Upper lobe of left lung (tissue), 4 donors: ENCODE data around the gene SLC25A26.

Experiments
- CTCF ChIP-seq, 6 experiments: fragments of 450-650 bp in 4 of 6; fragments of 200-600 bp in 2 of 6; sonication (generic) in 2 of 6; IDR thresholded peaks; one replicate each; pipeline ENCODE4 v1.5.1; 2016 to 2019; ENCODE audit warnings: antibody characterized with exemption in 6 of 6
- EP300 ChIP-seq, 4 donors: sonication (generic); formaldehyde crosslinking; IDR thresholded peaks; one replicate each; pipeline ENCODE4 v1.5.1; 2017; ENCODE audit warnings: antibody characterized with exemption in 4 of 4, control low read depth in 2 of 4
- POLR2A ChIP-seq, 4 donors: fragments of 450-650 bp; IDR thresholded peaks; one replicate each; pipeline ENCODE4 v1.5.1; 2016 to 2017; ENCODE audit warnings: antibody characterized with exemption in 4 of 4, mild to moderate bottlenecking in 2 of 4
- POLR2AphosphoS5 ChIP-seq, 2 donors: sonication (generic); formaldehyde crosslinking; IDR thresholded peaks; one replicate each; pipeline ENCODE4 v1.5.1; 2017; ENCODE audit warnings: antibody characterized with exemption in 2 of 2

GRCh38 chr3:66403323-66403990 lies 182.7 kb downstream of the SLC25A26 start:
- TF ChIP-seq EP300 (IDR thresholded peaks at IDR 0.05) (no peak), POLR2AphosphoS5 (IDR thresholded peaks at IDR 0.05) (no peak), POLR2A (IDR thresholded peaks at IDR 0.05) (no peak), CTCF (IDR thresholded peaks at IDR 0.05) (no peak)
